Measurements from ENCODE around the gene SLC37A3. TPM values are rescaled to one million over a fixed set of nuclear protein-coding genes. Genes with fewer than 3 reads are reported as not detected.

Gene SLC37A3
- polyA plus RNA-seq, 2 of the 4 experiments (the other 2 are of a cell fraction), result 26.9 to 53.2 TPM

GRCh38 chr7:140298213-140298612 lies 100.1 kb downstream of the SLC37A3 start:
- 84% methylated on average over 2 of the region's 2 CpGs for WGBS (ENCODE audit: missing lambda C conversion rate)
- FAIRE-seq (no peak), ATAC-seq (no peak), DNase-seq (ENCODE audit: low read depth in 1 of 2, low spot score in 1 of 2) (no peak)
- no peak for TF ChIP-seq HOXB13 (CRISPR knock-in tag; IDR thresholded peaks at IDR 0.05; ENCODE audit: low read depth)
- no peak for TF ChIP-seq FOSB (CRISPR knock-in tag; IDR thresholded peaks at IDR 0.05)
- TF ChIP-seq HOXB5 (CRISPR knock-in tag; IDR thresholded peaks at IDR 0.05), result no peak
- no peak for TF ChIP-seq RARB (CRISPR knock-in tag; IDR thresholded peaks at IDR 0.05)
- no peak for TF ChIP-seq RCOR1 (IDR thresholded peaks at IDR 0.05; ENCODE audit: low read depth, low read length)
- no peak for TF ChIP-seq E2F6 (IDR thresholded peaks at IDR 0.05; ENCODE audit: borderline replicate concordance, low read depth)
- TF ChIP-seq CEBPB (IDR thresholded peaks at IDR 0.05), result no peak
- no peak for TF ChIP-seq MYC (IDR thresholded peaks at IDR 0.05; ENCODE audit: borderline replicate concordance, low read length)
- TF ChIP-seq KDM1A (IDR thresholded peaks at IDR 0.05; ENCODE audit: low read depth), result no peak
- TF ChIP-seq ZFP36 (IDR thresholded peaks at IDR 0.05; ENCODE audit: borderline replicate concordance, partially characterized antibody), result no peak
- no peak for TF ChIP-seq EHF (CRISPR knock-in tag; IDR thresholded peaks at IDR 0.05)
- TF ChIP-seq HOXA7 (CRISPR knock-in tag; IDR thresholded peaks at IDR 0.05), result no peak
- H3K4me2 ChIP-seq, result no peak overlapping the region
- no peak overlapping the region for H3K27ac ChIP-seq
- H3K4me3 ChIP-seq, result no peak overlapping the region
- no peaks in the 10 kb centered on the region for H3K4me1 ChIP-seq
- CTCF ChIA-PET, result interaction anchor here (1.6 kb wide), 1 partner anchor 27 kb away, joined by 6 read pairs; no protein-coding TSS in a partner anchor
- POLR2A ChIA-PET, result no interaction called here
- H3K9me3 ChIP-seq, result no peaks in the 10 kb centered on the region

GRCh38 chr7:140297192-140297591 lies 101.1 kb downstream of the SLC37A3 start:
- TF ChIP-seq CTCF (IDR thresholded peaks at IDR 0.05) (no peak), JUN (IDR thresholded peaks at IDR 0.05) (no peak), ZSCAN20 (CRISPR knock-in tag; IDR thresholded peaks at IDR 0.05) (no peak), CBX2 (IDR thresholded peaks at IDR 0.05; ENCODE audit: borderline replicate concordance, low read depth) (no peak), PBX3 (IDR thresholded peaks at IDR 0.05) (no peak), CHD4 (IDR thresholded peaks at IDR 0.05; ENCODE audit: borderline replicate concordance) (no peak), MAFK (IDR thresholded peaks at IDR 0.05; ENCODE audit: partially characterized antibody) (no peak), BHLHE40 (IDR thresholded peaks at IDR 0.05; ENCODE audit: low read depth, low read length) (no peak), KDM1A (IDR thresholded peaks at IDR 0.05; ENCODE audit: low read depth) (no peak), HEYL (CRISPR knock-in tag; IDR thresholded peaks at IDR 0.05) (no peak), MYC (IDR thresholded peaks at IDR 0.05; ENCODE audit: borderline replicate concordance, low read length) (no peak), JUNB (IDR thresholded peaks at IDR 0.05) (no peak), EHMT2 (IDR thresholded peaks at IDR 0.05; ENCODE audit: low read depth) (no peak)
- WGBS (ENCODE audit: missing lambda C conversion rate), result 91% methylated on average over 6 of the region's 6 CpGs
- Histone ChIP-seq H3K4me1 (no peaks in the 10 kb centered on the region), H3K27ac (no peak overlapping the region), H3K9me3 (no peaks in the 10 kb centered on the region), H3K4me3 (no peak overlapping the region), H3K4me2 (no peak overlapping the region)
- POLR2A ChIA-PET, result no interaction called here
- no peak for FAIRE-seq
- CTCF ChIA-PET, result interaction anchor here (0.6 to 1.6 kb wide), 4 partner anchors 8 to 139 kb away, joined by 3 to 6 read pairs (median 4); no protein-coding TSS in a partner anchor
- no peak for DNase-seq (ENCODE audit: low read depth in 1 of 2, low spot score in 1 of 2)
- ATAC-seq, result no peak
